IPS-20b (cell line): Measurements from ENCODE around the gene SMAD6.
"Not testable (repeated sequence)": the region's sequence is repeated elsewhere in the genome, so short reads cannot be mapped to it uniquely, and the experiment has no call there.

Experiments
- H3K27ac ChIP-seq: one replicate; pipeline ENCODE4 v1.5.1; 2013; ENCODE audit warnings: low read length
- H3K27me3 ChIP-seq: 2 replicates; pipeline ENCODE4 v1.6.1; 2013; ENCODE audit warnings: mild to moderate bottlenecking, low read length, inconsistent platforms; ENCODE audit not compliant: insufficient read depth
- H3K36me3 ChIP-seq: 2 replicates; pipeline ENCODE4 v1.6.1; 2013; ENCODE audit warnings: low read depth, mild to moderate bottlenecking, inconsistent platforms, low read length, moderate library complexity; ENCODE audit not compliant: insufficient read depth
- H3K4me1 ChIP-seq: 2 replicates; pipeline ENCODE4 v1.6.1; 2013; ENCODE audit warnings: mild to moderate bottlenecking, control low read depth, inconsistent platforms, low read length, moderate library complexity; ENCODE audit not compliant: insufficient read depth
- H3K4me3 ChIP-seq: 2 replicates; pipeline ENCODE4 v1.5.1; 2013; ENCODE audit warnings: mild to moderate bottlenecking, low read length, inconsistent platforms
- H3K9ac ChIP-seq: 2 replicates; pipeline ENCODE4 v1.6.1; 2013; ENCODE audit warnings: low read depth, mild to moderate bottlenecking, inconsistent platforms, low read length, moderate library complexity
- H3K9me3 ChIP-seq: 2 replicates; pipeline ENCODE4 v1.6.1; 2013; ENCODE audit warnings: mild to moderate bottlenecking, low read depth, low read length, inconsistent platforms; ENCODE audit not compliant: insufficient read depth

Gene SMAD6

DNA sequence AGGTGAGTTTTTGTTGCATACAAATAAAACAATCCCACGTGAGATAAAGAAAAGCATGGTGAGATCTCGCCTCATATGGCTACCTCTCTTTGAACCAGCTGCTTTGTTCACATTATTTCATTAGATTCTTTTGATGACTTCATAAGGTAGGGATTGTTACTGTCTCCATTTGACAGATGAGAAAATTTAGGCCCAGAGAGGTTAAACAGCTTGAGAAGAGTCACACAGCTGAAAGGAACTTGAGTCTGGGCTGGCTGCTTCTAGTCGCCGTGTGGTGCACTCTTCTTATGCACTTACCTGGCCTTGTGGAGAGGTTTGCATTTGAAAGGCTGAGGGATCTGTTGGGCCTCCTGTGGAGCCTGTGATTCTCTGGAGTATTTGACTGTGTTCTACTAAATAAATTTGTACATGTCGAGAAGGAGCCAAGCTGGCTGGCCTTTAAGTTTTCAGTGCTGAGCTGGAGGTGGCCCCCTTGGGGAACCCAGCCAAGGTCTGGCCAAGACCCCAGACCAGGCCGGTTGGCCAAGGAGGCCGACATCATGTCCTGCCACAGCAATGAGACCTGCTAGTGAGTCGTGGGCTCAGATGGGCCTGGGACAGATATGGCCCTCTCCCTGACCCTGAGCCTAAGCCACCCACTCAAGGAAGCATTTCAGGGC, 125.1 kb downstream of the SMAD6 start:
- H3K9me3 ChIP-seq, result no peaks in the 10 kb centered on the region
- no peaks in the 10 kb centered on the region for H3K36me3 ChIP-seq
- no peak overlapping the region for H3K27ac ChIP-seq
- no peak overlapping the region for H3K9ac ChIP-seq
- H3K27me3 ChIP-seq, result no peaks in the 10 kb centered on the region
- H3K4me1 ChIP-seq, result peaks cover 16% of the 10 kb centered on the region
- H3K4me3 ChIP-seq, result no peak overlapping the region

DNA sequence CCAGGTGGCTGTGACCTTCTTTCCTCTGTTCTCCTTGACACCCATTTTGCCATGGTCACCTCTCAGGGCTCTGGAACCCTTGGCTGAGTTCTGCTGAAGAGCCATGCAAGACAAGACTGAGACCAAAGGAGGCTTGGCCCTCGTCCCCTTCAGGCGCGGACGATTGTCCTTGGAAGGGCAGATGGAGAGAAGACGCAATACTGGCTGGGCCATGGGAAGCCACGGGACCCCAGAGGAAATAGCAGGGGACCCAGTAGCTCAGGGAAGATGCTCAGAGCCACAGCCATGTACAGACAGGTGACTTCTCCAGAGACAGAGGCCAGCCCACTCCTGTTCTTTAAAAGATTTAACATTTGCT, 125.6 kb downstream of the SMAD6 start:
- peaks cover 16% of the 10 kb centered on the region for H3K4me1 ChIP-seq
- no peak overlapping the region for H3K9ac ChIP-seq
- H3K4me3 ChIP-seq, result no peak overlapping the region; the same call in 1 of the 2 replicates
- H3K36me3 ChIP-seq, result no peaks in the 10 kb centered on the region
- no peaks in the 10 kb centered on the region for H3K27me3 ChIP-seq
- H3K27ac ChIP-seq, result no peak overlapping the region
- H3K9me3 ChIP-seq, result no peaks in the 10 kb centered on the region

- not testable (repeated sequence) for H3K9ac ChIP-seq, H3K36me3 ChIP-seq, H3K9me3 ChIP-seq, H3K27me3 ChIP-seq, H3K27ac ChIP-seq, H3K4me3 ChIP-seq
- peaks cover 16% of the 10 kb centered on the region for H3K4me1 ChIP-seq
Observed at GRCh38 chr15:66828817-66829541, 126.9 kb downstream of the SMAD6 start.

GRCh38 chr15:66829551-66830121, 127.6 kb downstream of the SMAD6 start:
- no peaks in the 10 kb centered on the region for H3K9me3 ChIP-seq
- no peak overlapping the region for H3K9ac ChIP-seq
- no peaks in the 10 kb centered on the region for H3K27me3 ChIP-seq
- no peak overlapping the region for H3K27ac ChIP-seq
- peaks cover 20% of the 10 kb centered on the region for H3K4me1 ChIP-seq
- H3K36me3 ChIP-seq, result no peaks in the 10 kb centered on the region
- H3K4me3 ChIP-seq, result no peak overlapping the region

DNA sequence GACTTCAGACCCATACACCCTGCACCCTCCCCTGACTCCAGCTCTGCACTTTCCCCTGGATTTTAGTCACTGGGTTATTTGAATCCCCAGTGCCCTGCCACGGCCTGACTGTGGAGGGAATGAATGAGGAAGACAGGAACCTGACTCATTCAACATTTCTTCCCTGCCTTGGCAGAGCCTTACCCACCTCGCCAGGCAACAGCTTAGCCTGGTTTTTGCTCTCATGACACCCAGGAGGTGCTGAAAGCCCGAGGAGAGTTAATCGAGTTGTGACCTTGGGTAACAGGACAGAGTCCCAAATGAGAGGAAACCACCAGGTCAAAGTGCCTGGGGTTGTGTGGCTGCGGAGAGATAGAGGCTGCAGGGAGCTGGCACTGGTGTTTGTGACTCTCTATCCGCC, 128.3 kb downstream of the SMAD6 start:
- Histone ChIP-seq H3K36me3 (no peaks in the 10 kb centered on the region), H3K4me3 (no peak overlapping the region), H3K27ac (no peak overlapping the region), H3K9ac (no peak overlapping the region), H3K9me3 (no peaks in the 10 kb centered on the region), H3K27me3 (no peaks in the 10 kb centered on the region), H3K4me1 (peaks cover 27% of the 10 kb centered on the region)

GRCh38 chr15:66830823-66831222, 128.8 kb downstream of the SMAD6 start:
- H3K36me3 ChIP-seq, result no peaks in the 10 kb centered on the region
- H3K9me3 ChIP-seq, result no peaks in the 10 kb centered on the region
- H3K4me3 ChIP-seq, result no peak overlapping the region
- no peak overlapping the region for H3K27ac ChIP-seq
- H3K27me3 ChIP-seq, result no peaks in the 10 kb centered on the region
- no peak overlapping the region for H3K9ac ChIP-seq
- peaks cover 29% of the 10 kb centered on the region for H3K4me1 ChIP-seq

GRCh38 chr15:66831289-66831688, 129.3 kb downstream of the SMAD6 start:
- no peaks in the 10 kb centered on the region for H3K27me3 ChIP-seq
- peaks cover 29% of the 10 kb centered on the region for H3K4me1 ChIP-seq
- H3K9ac ChIP-seq, result no peak overlapping the region
- H3K9me3 ChIP-seq, result no peaks in the 10 kb centered on the region
- H3K36me3 ChIP-seq, result no peaks in the 10 kb centered on the region
- no peak overlapping the region for H3K4me3 ChIP-seq
- H3K27ac ChIP-seq, result no peak overlapping the region

DNA sequence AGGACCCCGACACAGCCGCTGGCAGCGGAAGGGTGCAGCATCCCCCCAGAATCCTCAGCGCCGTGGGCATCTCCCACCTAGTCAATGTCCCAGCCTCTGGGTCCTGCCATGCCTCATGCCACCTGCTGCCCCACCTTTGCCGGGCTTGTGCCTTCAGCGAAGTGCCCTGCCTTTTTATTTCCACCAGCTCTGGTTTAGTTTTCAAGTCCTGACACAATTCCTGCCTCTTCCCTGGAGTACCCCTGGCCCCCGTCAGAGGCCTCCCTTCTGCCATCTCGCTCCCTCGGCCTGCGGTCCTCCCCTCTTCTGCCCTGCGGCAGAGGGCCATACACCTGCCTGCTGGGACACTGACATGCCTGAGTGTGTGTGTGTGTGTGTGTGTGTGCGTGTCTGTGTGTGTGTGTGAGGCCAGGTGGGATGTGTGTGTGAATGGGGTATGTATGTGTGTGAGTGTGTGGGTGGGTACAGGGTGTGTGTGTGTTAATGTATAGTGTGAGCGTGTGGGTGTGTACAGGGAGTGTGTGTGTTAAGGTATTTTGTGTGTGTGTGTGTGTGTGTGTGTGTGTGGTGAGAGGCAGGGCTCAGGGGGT, 129.9 kb downstream of the SMAD6 start:
- Histone ChIP-seq H3K27ac (no peak overlapping the region), H3K9ac (no peak overlapping the region), H3K4me3 (no peak overlapping the region), H3K9me3 (no peaks in the 10 kb centered on the region), H3K36me3 (no peaks in the 10 kb centered on the region), H3K4me1 (peaks cover 24% of the 10 kb centered on the region), H3K27me3 (no peaks in the 10 kb centered on the region)
